Fibroblast of lung (primary cell): ENCODE data around the gene C1QC. TPM values are rescaled to one million over a fixed set of nuclear protein-coding genes. Genes with fewer than 3 reads are reported as not detected.

Source experiments
- DNase-seq, 2 donors: peaks; one replicate each; pipeline versions ENCODE4 v3.0.0 to v3.0.0-alpha.2; 2010; ENCODE audit warnings: low read depth in 2 of 2
- H2AFZ ChIP-seq: 2 replicates; pipeline ENCODE4 v1.5.1; 2012; ENCODE audit warnings: low read length, control low read depth, inconsistent platforms
- H3K27ac ChIP-seq: 2 replicates; pipeline ENCODE4 v1.5.1; 2011; ENCODE audit warnings: low read length, control low read depth; ENCODE audit not compliant: insufficient read depth
- H3K27me3 ChIP-seq: 2 replicates; pipeline ENCODE4 v1.5.1; 2011; ENCODE audit warnings: mild to moderate bottlenecking, low read length; ENCODE audit not compliant: control insufficient read depth, insufficient read depth
- H3K36me3 ChIP-seq: 2 replicates; pipeline ENCODE4 v1.5.1; 2011; ENCODE audit warnings: low read length; ENCODE audit not compliant: control insufficient read depth, insufficient read depth
- H3K4me1 ChIP-seq: 2 replicates; pipeline ENCODE4 v1.5.1; 2011; ENCODE audit warnings: low read length; ENCODE audit not compliant: control insufficient read depth, insufficient read depth; ENCODE audit errors: extremely low read depth
- H3K4me2 ChIP-seq: 2 replicates; pipeline ENCODE4 v1.5.1; 2011; ENCODE audit warnings: low read length, control low read depth; ENCODE audit not compliant: insufficient read depth; ENCODE audit errors: extremely low read depth
- H3K4me3 ChIP-seq, 4 experiments: fragments of 200-600 bp in 1 of 4; sonication (generic) in 1 of 4; replicated peaks in 1 of 4; 2 replicates each; pipeline ENCODE4 v1.5.1; 2011 to 2016; ENCODE audit warnings: low read length in 4 of 4, low read depth in 3 of 4, mild to moderate bottlenecking in 3 of 4, control low read depth in 2 of 4, inconsistent platforms in 1 of 4, mixed read lengths in 1 of 4; ENCODE audit not compliant: insufficient read depth in 1 of 4; ENCODE audit errors: control extremely low read depth in 1 of 4
- H3K79me2 ChIP-seq: 2 replicates; pipeline ENCODE4 v1.5.1; 2012; ENCODE audit warnings: mild to moderate bottlenecking, low read length, inconsistent platforms; ENCODE audit not compliant: control insufficient read depth, insufficient read depth
- H3K9ac ChIP-seq: 2 replicates; pipeline ENCODE4 v1.5.1; 2011; ENCODE audit warnings: mild to moderate bottlenecking, low read length, control low read depth; ENCODE audit not compliant: insufficient read depth
- H3K9me3 ChIP-seq: 2 replicates; pipeline ENCODE4 v1.5.1; 2012; ENCODE audit warnings: low read depth, low read length; ENCODE audit not compliant: control insufficient read depth, insufficient read depth
- H4K20me1 ChIP-seq: 2 replicates; pipeline ENCODE4 v1.5.1; 2011; ENCODE audit warnings: low read length; ENCODE audit not compliant: control insufficient read depth, insufficient read depth; ENCODE audit errors: extremely low read depth
- EZH2 ChIP-seq: IDR thresholded peaks from 2 replicates; pipeline ENCODE4 v1.5.1; 2012; ENCODE audit warnings: low read length, control low read depth, mild to moderate bottlenecking; ENCODE audit errors: missing control alignments
- polyA plus RNA-seq, 2 donors: library from polyadenylated mRNA; depleted of rRNA in 1 of 2; stranded (reverse) in 1 of 2; unstranded in 1 of 2; fragments of >200 nt; gene quantifications; 2 replicates each; pipeline ENCODE4 v1.2.1, GENCODE V29; 2011 to 2012; ENCODE audit warnings: missing spikeins in 1 of 2
- total RNA-seq: library from RNA; depleted of rRNA; stranded (reverse); fragments of >200 nt; gene quantifications from 2 replicates; pipeline ENCODE4 v1.2.1, GENCODE V29; 2014
- TF ChIP-seq, protein P1 (sequence below), 2 donors: IDR thresholded peaks in 1 of 2; conservative IDR thresholded peaks in 1 of 2; 1 replicate in 1 of 2; 2 replicates in 1 of 2; pipeline ENCODE4 v1.5.1; 2011 to 2012; ENCODE audit warnings: low read length in 2 of 2, control low read depth in 1 of 2, inconsistent platforms in 1 of 2, low read depth in 1 of 2, mild to moderate bottlenecking in 1 of 2

Gene C1QC
- total and polyA plus RNA-seq, 2 donors (not counting 1 experiment from before 2014, with no cell fraction given): not detected

DNA sequence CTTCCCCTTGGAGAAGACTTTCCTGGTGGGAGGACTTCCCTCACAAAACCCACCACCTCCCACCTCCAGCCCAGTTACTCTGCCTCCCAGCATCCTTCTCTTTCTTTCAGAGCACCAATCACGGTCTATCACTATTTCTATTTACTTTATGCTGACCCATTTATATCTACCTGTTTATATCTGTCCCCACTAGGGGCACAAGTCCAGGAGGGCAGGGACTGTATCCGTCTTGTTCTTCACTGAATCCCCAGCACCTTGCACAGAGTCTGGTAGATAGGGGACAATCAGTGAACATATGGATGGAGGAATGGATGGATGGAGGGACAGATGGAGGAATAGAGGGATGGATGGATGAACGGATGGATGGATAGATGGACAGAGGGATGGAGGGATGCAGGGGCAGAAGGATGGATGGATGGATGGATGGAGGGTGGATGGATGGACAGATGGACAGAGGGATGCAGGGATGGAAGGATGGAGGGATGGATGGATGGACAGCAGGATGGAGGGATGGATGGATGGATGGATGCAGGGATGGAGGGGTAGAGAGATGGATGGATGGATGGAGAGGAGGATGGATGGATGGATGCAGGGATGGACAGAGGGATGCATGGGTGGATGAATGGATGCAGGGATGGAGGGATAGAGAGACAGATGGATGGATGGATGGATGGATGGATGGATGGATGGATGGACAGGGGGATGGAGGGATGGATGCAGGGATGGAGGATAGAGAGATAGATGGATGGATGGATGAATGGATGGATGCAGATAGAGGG is 15.1 kb downstream of the C1QC start:
- H2AFZ ChIP-seq: no peak overlapping the region
- H3K79me2 ChIP-seq: no peaks in the 10 kb centered on the region
- H3K4me2 ChIP-seq: no peak overlapping the region
- no peaks in the 10 kb centered on the region for H3K4me1 ChIP-seq
- no peaks in the 10 kb centered on the region for H4K20me1 ChIP-seq
- TF ChIP-seq, protein P1, sequence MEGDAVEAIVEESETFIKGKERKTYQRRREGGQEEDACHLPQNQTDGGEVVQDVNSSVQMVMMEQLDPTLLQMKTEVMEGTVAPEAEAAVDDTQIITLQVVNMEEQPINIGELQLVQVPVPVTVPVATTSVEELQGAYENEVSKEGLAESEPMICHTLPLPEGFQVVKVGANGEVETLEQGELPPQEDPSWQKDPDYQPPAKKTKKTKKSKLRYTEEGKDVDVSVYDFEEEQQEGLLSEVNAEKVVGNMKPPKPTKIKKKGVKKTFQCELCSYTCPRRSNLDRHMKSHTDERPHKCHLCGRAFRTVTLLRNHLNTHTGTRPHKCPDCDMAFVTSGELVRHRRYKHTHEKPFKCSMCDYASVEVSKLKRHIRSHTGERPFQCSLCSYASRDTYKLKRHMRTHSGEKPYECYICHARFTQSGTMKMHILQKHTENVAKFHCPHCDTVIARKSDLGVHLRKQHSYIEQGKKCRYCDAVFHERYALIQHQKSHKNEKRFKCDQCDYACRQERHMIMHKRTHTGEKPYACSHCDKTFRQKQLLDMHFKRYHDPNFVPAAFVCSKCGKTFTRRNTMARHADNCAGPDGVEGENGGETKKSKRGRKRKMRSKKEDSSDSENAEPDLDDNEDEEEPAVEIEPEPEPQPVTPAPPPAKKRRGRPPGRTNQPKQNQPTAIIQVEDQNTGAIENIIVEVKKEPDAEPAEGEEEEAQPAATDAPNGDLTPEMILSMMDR (conservative IDR thresholded peaks at IDR 0.05 in 1 of 2, IDR thresholded peaks at IDR 0.05 in 1 of 2; ENCODE audit: low read depth in 1 of 2, low read length in 2 of 2): no peak
- TF ChIP-seq EZH2: no peak
- H3K9me3 ChIP-seq: no peaks in the 10 kb centered on the region
- H3K27ac ChIP-seq: no peak overlapping the region
- DNase-seq: no peak
- H3K36me3 ChIP-seq: no peaks in the 10 kb centered on the region
- H3K9ac ChIP-seq: no peak overlapping the region
- peaks cover 16% of the 10 kb centered on the region for H3K27me3 ChIP-seq
- H3K4me3 ChIP-seq: no peak overlapping the region

DNA sequence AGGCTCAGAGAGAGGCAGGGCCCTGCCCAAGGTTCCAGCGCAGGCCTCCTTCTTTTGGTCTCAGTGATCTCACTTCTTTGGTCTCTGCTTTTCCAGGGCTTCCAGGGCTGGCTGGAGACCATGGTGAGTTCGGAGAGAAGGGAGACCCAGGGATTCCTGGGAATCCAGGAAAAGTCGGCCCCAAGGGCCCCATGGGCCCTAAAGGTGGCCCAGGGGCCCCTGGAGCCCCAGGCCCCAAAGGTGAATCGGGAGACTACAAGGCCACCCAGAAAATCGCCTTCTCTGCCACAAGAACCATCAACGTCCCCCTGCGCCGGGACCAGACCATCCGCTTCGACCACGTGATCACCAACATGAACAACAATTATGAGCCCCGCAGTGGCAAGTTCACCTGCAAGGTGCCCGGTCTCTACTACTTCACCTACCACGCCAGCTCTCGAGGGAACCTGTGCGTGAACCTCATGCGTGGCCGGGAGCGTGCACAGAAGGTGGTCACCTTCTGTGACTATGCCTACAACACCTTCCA is 17.3 kb downstream of the C1QC start:
- TF ChIP-seq EZH2: no peak
- TF ChIP-seq, protein P1 (conservative IDR thresholded peaks at IDR 0.05 in 1 of 2, IDR thresholded peaks at IDR 0.05 in 1 of 2; ENCODE audit: low read depth in 1 of 2, low read length in 2 of 2): no peak
- Histone ChIP-seq H3K79me2 (no peaks in the 10 kb centered on the region), H3K27me3 (peaks cover 10% of the 10 kb centered on the region)

DNA sequence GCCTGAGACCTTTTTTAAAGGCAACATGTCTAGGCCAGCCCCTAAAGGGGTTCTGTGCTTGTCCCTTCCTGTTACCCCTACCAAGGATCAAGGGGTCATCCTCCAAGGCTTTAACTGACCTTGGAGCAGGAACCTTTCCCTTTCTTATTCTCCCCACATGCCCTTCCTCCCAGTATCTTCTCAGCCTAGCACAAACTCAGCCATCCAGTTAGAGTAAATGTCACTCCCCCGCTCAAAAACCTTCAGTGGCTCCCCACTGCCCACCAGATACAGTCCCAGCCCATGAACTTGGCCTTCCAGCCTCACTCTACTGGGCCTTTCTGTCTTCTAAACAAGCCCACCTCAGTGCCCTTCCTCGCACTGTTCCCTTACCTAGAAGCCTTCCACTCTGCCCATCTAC is 18.4 kb downstream of the C1QC start:
- H3K4me1 ChIP-seq: no peaks in the 10 kb centered on the region
- H3K9me3 ChIP-seq: no peaks in the 10 kb centered on the region
- H3K4me2 ChIP-seq: no peak overlapping the region
- H3K79me2 ChIP-seq: no peaks in the 10 kb centered on the region
- no peak overlapping the region for H3K27ac ChIP-seq
- no peak for TF ChIP-seq EZH2
- TF ChIP-seq, protein P1 (conservative IDR thresholded peaks at IDR 0.05 in 1 of 2, IDR thresholded peaks at IDR 0.05 in 1 of 2; ENCODE audit: low read depth in 1 of 2, low read length in 2 of 2): no peak
- H3K36me3 ChIP-seq: no peaks in the 10 kb centered on the region
- peaks cover 8% of the 10 kb centered on the region for H3K27me3 ChIP-seq
- DNase-seq: no peak
- H3K4me3 ChIP-seq: no peak overlapping the region
- no peak overlapping the region for H3K9ac ChIP-seq
- no peaks in the 10 kb centered on the region for H4K20me1 ChIP-seq
- no peak overlapping the region for H2AFZ ChIP-seq

More for the DNA sequence above, 17.3 kb downstream of the C1QC start:
- H3K4me1 ChIP-seq: no peaks in the 10 kb centered on the region
- no peaks in the 10 kb centered on the region for H4K20me1 ChIP-seq
- no peak for DNase-seq
- H3K9ac ChIP-seq: no peak overlapping the region
- H3K36me3 ChIP-seq: no peaks in the 10 kb centered on the region
- no peak overlapping the region for H3K27ac ChIP-seq
- H3K9me3 ChIP-seq: no peaks in the 10 kb centered on the region
- no peak overlapping the region for H3K4me2 ChIP-seq
- no peak overlapping the region for H2AFZ ChIP-seq
- H3K4me3 ChIP-seq: no peak overlapping the region
